ENCODE results near the gene PLXNA3. TPM values are rescaled to one million over a fixed set of nuclear protein-coding genes. Genes with fewer than 3 reads are reported as not detected.

The PLXNA3 gene
- total RNA-seq, 4 donors from 2014 or later = 38.0 to 54.6 (median 48.4) TPM

DNA sequence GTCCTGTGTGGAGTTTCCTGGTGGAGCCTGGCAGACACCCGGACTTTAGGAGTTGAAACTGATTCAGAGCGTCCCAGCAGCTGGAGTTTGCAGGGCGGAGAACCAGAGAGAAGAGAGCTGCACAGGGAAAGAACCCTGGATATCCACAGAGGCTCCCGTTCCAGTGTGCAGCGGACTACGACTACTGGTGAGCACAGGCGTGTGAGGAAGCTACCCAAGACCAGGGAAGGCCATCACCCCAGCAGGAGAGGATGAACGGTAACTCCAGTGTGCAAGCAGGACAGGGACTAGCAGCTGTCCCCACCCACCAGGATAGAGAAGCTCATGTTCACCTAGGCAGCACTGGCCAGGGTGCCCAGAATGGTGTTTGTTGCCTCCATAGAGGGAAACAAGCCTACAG, 18.7 kb downstream of the PLXNA3 start:
- no peak overlapping the region for H3K4me3 ChIP-seq
- no peak for TF ChIP-seq POLR2A (IDR thresholded peaks at IDR 0.05)
- TF ChIP-seq, protein P1, sequence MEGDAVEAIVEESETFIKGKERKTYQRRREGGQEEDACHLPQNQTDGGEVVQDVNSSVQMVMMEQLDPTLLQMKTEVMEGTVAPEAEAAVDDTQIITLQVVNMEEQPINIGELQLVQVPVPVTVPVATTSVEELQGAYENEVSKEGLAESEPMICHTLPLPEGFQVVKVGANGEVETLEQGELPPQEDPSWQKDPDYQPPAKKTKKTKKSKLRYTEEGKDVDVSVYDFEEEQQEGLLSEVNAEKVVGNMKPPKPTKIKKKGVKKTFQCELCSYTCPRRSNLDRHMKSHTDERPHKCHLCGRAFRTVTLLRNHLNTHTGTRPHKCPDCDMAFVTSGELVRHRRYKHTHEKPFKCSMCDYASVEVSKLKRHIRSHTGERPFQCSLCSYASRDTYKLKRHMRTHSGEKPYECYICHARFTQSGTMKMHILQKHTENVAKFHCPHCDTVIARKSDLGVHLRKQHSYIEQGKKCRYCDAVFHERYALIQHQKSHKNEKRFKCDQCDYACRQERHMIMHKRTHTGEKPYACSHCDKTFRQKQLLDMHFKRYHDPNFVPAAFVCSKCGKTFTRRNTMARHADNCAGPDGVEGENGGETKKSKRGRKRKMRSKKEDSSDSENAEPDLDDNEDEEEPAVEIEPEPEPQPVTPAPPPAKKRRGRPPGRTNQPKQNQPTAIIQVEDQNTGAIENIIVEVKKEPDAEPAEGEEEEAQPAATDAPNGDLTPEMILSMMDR (IDR thresholded peaks at IDR 0.05) = no peak
- DNase-seq = no peak
- no peaks in the 10 kb centered on the region for H3K27me3 ChIP-seq
- H3K27ac ChIP-seq = no peak overlapping the region
- H3K36me3 ChIP-seq = no peaks in the 10 kb centered on the region
- H3K4me1 ChIP-seq = peaks cover 0 to 6% (median 0%) of the 10 kb centered on the region in 4 donors
- no peaks in the 10 kb centered on the region for H3K9me3 ChIP-seq

DNA sequence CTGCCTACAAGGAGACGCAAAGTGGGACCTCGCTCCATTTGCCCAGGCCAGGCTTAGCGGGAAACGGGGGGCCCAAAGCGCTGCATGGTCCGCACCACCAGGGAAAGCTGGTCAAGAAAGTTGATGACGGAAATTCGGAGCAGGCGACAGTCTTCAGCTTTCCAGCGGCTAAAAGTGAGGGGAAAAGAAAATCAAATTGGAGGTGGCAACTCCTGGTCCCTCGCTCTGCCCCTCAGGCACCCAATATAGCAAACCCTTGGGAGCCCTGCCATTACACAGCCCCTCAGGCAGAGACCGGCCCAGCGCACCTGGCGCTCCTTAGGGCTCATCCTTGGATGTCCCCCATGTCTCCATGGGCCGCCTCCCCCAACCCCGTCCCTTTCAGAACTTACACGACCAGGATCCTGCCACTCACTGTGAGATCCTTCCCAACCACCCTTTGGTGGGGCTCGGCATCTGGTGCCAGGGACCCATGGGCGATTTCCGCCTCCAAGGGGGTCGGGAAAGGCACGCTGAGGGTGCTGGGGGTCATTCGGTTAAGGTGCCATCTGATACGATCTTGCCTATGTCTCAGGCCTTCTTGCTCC, 19.9 kb downstream of the PLXNA3 start:
- peak in 1 of 3 donors; percentile 44 for DNase-seq
- H3K27me3 ChIP-seq = no peaks in the 10 kb centered on the region
- H3K9me3 ChIP-seq = no peaks in the 10 kb centered on the region
- peak overlapping the region; percentile 77 to 83 (median 82) for H3K27ac ChIP-seq
- H3K4me3 ChIP-seq = peak overlapping the region; percentile 50 to 70 (median 62)
- TF ChIP-seq POLR2A (IDR thresholded peaks at IDR 0.05) = no peak
- TF ChIP-seq, protein P1 (IDR thresholded peaks at IDR 0.05) = no peak
- peaks cover 0 to 6% (median 0%) of the 10 kb centered on the region in 4 donors for H3K4me1 ChIP-seq
- no peaks in the 10 kb centered on the region for H3K36me3 ChIP-seq

DNA sequence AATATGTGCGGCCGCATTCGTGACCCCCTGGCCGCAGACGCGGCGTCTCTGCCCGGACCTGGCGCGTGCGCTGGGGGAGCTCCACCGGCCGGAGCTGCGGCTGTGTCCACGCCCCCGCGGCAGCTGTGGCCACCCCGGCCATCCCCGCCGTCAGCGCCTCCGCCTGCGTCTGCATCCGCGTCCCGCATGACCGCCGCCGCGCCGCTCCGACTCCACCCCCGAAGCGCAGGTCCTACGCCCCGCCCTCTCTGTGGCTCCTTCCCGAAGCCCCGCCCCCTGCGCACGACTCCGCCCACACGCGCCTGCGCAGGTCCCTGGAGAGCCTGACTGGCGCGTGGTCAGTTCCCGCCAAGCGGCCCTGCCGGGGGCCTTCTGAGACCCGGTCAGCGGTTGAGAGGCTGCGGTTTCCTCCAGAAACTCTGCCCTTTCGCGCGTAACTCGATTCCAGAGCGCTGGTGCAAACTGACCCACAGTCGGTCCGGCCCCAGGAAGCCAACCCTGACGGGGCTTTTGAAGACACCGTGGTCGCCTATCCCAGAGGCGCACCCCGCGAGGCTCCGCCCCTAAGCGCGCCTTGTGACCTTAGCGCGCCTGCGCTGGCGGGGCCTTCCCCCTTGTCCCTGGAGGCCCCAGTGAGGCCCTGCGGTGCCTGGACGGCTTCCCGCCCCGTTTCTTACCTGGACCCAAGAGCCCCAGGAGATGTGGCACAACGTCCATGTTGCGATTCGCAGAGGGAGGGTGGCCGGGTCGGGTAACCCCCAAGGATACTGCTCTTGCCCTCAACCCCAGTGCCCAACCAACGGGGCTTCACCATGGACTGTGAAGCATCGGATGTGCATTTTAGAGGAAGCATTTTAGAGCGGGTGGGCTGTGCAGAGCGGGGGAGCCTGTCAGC, 20.9 kb downstream of the PLXNA3 start, which contains the start of gene LAGE3:
Gene LAGE3, minus strand, starts transcription at position 554 of the 895 bp plus-strand sequence. Its CDS starts 366 bp downstream, at position 188.
- Histone ChIP-seq H3K36me3 (no peaks in the 10 kb centered on the region), H3K4me1 (peaks cover 0 to 6% (median 0%) of the 10 kb centered on the region in 4 donors), H3K4me3 (peak within 1 kb of the TSS; percentile 50 to 70 (median 62)), H3K27ac (peak within 1 kb of the TSS; percentile 77 to 83 (median 82)), H3K9me3 (no peaks in the 10 kb centered on the region), H3K27me3 (no peaks in the 10 kb centered on the region)
- peak; percentile 35 to 54 for TF ChIP-seq POLR2A (IDR thresholded peaks at IDR 0.05)
- TF ChIP-seq, protein P1 (IDR thresholded peaks at IDR 0.05) = no peak
- DNase-seq = peak; percentile 91 to 97 (median 96)

DNA sequence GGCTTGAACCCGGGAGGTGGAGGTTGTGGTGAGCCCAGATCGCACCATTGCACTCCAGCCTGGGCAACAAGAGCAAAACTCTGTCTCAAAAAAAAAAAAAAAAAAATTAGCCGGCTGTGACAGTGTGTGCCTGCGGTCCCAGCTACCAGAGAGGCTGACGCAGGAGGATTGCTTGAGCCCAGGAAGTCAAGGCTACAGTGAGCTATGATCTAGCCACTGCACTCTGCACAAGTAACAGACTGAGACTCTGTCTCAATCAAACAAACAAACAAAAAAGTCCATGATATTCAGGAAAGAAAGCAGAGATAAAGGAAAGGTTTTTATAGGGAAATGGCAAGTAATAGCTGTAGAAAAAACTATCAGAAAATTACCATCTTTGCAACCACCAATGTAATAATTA, 23.1 kb downstream of the PLXNA3 start:
- no peaks in the 10 kb centered on the region for H3K9me3 ChIP-seq
- H3K4me1 ChIP-seq = peaks cover 0 to 21% (median 2%) of the 10 kb centered on the region in 4 donors
- H3K36me3 ChIP-seq = peaks cover 0 to 7% (median 0%) of the 10 kb centered on the region in 3 donors
- no peak for TF ChIP-seq POLR2A (IDR thresholded peaks at IDR 0.05)
- TF ChIP-seq, protein P1 (IDR thresholded peaks at IDR 0.05) = no peak
- no peak overlapping the region for H3K4me3 ChIP-seq
- DNase-seq = no peak
- no peaks in the 10 kb centered on the region for H3K27me3 ChIP-seq
- no peak overlapping the region for H3K27ac ChIP-seq

DNA sequence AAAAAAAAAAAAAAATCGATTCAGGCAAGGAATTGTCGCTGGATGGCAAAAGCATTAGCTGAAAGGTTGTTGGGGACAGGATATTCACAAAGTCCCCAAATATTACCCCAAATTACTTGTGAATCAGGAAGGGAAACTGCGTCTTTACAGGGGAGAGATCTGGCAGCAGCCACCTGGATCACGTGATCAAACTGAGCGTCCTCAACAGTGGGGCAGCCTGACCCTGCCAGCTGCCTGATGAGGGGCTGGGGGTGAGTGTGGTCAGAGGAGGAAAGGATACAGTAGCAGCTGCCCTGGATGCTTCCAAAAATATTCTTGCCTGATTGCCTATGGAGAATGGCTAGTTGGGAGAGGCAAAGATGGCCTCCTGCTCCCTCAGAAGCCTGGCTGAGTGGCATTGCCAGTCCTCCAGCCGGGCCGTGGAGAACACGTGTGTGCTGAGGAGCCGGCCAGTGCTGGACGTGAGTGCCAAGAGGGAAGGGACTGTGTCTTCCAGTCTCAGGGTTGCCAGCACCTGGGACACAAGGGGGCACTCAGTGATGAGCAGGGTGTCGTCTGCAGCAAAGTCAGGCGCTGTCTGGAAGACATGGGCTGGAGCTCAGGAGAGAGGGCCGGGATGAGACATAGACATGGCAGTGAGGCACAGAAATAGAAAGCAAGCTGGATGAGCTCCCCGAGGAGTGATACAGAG, 24.0 kb downstream of the PLXNA3 start:
- H3K4me3 ChIP-seq = no peak overlapping the region
- DNase-seq = no peak
- H3K27me3 ChIP-seq = no peaks in the 10 kb centered on the region
- TF ChIP-seq, protein P1 (IDR thresholded peaks at IDR 0.05) = no peak
- no peak for TF ChIP-seq POLR2A (IDR thresholded peaks at IDR 0.05)
- H3K27ac ChIP-seq = no peak overlapping the region
- H3K4me1 ChIP-seq = peaks cover 0 to 21% (median 2%) of the 10 kb centered on the region in 4 donors
- H3K36me3 ChIP-seq = peaks cover 0 to 7% (median 0%) of the 10 kb centered on the region in 3 donors
- H3K9me3 ChIP-seq = no peaks in the 10 kb centered on the region

Measured in Peyer's patch (tissue), 4 donors.